Activated CD8-positive, alpha-beta memory T cell treated with anti-CD3 and anti-CD28 coated beads, Interleukin-2, amount 10 ng/mL, durations not matched to agents 7 days and 5 days (primary cell): ENCODE results near the gene CTPS2. TPM values are rescaled to one million over a fixed set of nuclear protein-coding genes. Genes with fewer than 3 reads are reported as not detected.
"Not testable (repeated sequence)": the region's sequence is repeated elsewhere in the genome, so short reads cannot be mapped to it uniquely, and the experiment has no call there.

Experiments
- ATAC-seq: fragments of 150-1000 bp; cut with Tn5 transposase; one replicate; pipeline ENCODE4 v1.10.0; 2021; ENCODE audit warnings: moderate library complexity
- CTCF ChIA-PET: fragments of 350-600 bp; sonication (Branson Sonifier 250); formaldehyde crosslinking; loops from one replicate; lab custom pipeline; 2021; ENCODE audit warnings: antibody characterized with exemption; lab: Charles Lee
- DNase-seq: peaks from one replicate; pipeline ENCODE4 v3.0.0-alpha.2; 2020
- H3K27ac Mint-ChIP-seq: one replicate; pipeline ENCODE4 v1.8.0; 2021; ENCODE audit warnings: mild to moderate bottlenecking, mixed read lengths
- H3K27me3 Mint-ChIP-seq: one replicate; pipeline ENCODE4 v1.8.0; 2021; ENCODE audit warnings: mixed read lengths
- H3K36me3 Mint-ChIP-seq: one replicate; pipeline ENCODE4 v1.8.0; 2021; ENCODE audit warnings: mild to moderate bottlenecking, mixed read lengths
- H3K4me1 Mint-ChIP-seq: one replicate; pipeline ENCODE4 v1.8.0; 2021; ENCODE audit warnings: mixed read lengths
- H3K4me3 Mint-ChIP-seq: one replicate; pipeline ENCODE4 v1.8.0; 2021; ENCODE audit warnings: mild to moderate bottlenecking, moderate library complexity, mixed read lengths
- H3K9me3 Mint-ChIP-seq: one replicate; pipeline ENCODE4 v1.8.0; 2022; ENCODE audit warnings: low read depth, mixed read lengths
- total RNA-seq, 2 experiments: library from RNA; stranded (reverse); gene quantifications; one replicate each; pipeline ENCODE4 v1.2.3, GENCODE V29; 2021

CTPS2 gene
- total RNA-seq, 2 experiments from 2014 or later = 5.6 to 6.6 TPM

DNA sequence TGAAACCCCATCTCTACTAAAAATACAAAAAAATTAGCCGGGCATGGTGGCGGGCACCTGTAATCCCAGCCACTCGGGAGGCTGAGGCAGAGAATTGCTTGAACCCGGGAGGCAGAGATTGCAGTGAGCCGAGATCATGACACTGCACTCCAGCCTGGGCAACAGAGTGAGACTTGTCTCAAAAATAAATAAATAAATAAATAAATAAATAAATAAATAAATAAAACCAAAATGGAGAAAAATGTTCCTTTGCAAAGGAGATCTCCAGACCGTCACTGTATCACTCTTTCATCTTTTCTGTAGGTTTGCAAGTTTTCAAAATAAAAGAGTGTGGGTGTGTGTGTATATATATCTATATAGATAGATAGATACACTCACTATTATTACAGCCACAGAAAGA is 109.2 kb downstream of the CTPS2 start:
- DNase-seq, ATAC-seq, H3K4me3 Mint-ChIP-seq, H3K27me3 Mint-ChIP-seq, H3K36me3 Mint-ChIP-seq, H3K27ac Mint-ChIP-seq, CTCF ChIA-PET, H3K9me3 Mint-ChIP-seq: not testable (repeated sequence)
- peaks cover 11% of the 10 kb centered on the region for H3K4me1 Mint-ChIP-seq

GRCh38 chrX:16601885-16602284 is 110.6 kb downstream of the CTPS2 start:
- ATAC-seq (no peak), DNase-seq (no peak)
- H3K9me3 Mint-ChIP-seq = no peaks in the 10 kb centered on the region
- CTCF ChIA-PET = no interaction called here
- no peak overlapping the region for H3K4me3 Mint-ChIP-seq
- H3K4me1 Mint-ChIP-seq = peaks cover 11% of the 10 kb centered on the region
- no peaks in the 10 kb centered on the region for H3K36me3 Mint-ChIP-seq
- no peaks in the 10 kb centered on the region for H3K27me3 Mint-ChIP-seq
- H3K27ac Mint-ChIP-seq = no peak overlapping the region

GRCh38 chrX:16594490-16594889 is 118.0 kb downstream of the CTPS2 start:
- H3K9me3 Mint-ChIP-seq = peaks cover 4% of the 10 kb centered on the region
- H3K27me3 Mint-ChIP-seq = no peaks in the 10 kb centered on the region
- DNase-seq (no peak), ATAC-seq (no peak)
- H3K4me1 Mint-ChIP-seq = peaks cover 2% of the 10 kb centered on the region
- CTCF ChIA-PET = no interaction called here
- no peak overlapping the region for H3K4me3 Mint-ChIP-seq
- H3K27ac Mint-ChIP-seq = no peak overlapping the region
- H3K36me3 Mint-ChIP-seq = peaks cover 4% of the 10 kb centered on the region

DNA sequence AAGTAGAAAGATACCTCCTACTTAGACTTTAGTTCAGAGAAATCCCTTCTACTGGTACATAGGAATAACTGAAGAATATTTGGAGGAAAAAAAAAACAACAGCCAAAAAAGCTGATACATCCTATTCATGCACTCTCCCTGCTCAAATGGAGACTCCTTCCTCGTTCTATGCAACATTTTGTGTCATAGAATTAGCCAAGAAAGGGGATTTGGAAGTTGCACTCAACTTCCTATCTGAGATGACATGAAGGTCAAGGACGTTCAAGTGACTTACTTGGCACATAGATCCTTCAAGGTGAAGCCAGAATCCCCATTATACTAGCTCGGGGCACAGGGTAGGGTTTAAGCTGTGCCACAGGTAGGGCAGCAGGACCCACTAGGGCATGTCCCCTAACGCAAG is 118.7 kb downstream of the CTPS2 start:
- no peaks in the 10 kb centered on the region for H3K27me3 Mint-ChIP-seq
- no peak overlapping the region for H3K27ac Mint-ChIP-seq
- peaks cover 7% of the 10 kb centered on the region for H3K4me1 Mint-ChIP-seq
- H3K4me3 Mint-ChIP-seq = no peak overlapping the region
- DNase-seq = no peak
- ATAC-seq = no peak
- H3K36me3 Mint-ChIP-seq = peaks cover 8% of the 10 kb centered on the region
- H3K9me3 Mint-ChIP-seq = peaks cover 4% of the 10 kb centered on the region
- CTCF ChIA-PET = no interaction called here

DNA sequence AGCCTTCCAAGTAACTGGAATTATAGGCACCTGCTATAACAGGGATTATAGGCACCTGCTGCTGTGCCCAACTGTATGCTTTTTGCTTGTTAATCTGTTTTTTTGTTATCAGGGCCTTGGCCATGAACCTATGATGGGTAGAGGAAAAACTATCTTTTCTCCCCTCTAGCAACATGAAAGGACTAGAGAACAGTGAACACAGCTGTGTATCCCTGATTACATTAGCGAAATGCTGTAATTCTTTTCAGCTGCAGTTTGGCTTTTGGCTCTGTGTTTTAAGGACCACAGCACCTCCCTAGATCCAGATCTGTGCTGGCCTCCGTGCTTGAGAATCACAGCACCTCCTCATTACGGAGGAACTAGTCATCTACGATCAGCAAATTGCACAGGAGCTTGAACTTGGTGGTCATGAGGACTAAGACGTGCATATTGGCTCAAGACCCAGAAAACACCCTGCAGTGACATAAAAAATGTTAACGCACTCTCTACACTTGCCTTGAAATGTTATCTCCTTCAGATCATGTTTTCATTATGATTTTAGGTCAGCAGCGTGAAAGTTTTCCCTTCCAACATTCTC is 120.2 kb downstream of the CTPS2 start:
- DNase-seq = no peak
- H3K27me3 Mint-ChIP-seq = no peaks in the 10 kb centered on the region
- no peak overlapping the region for H3K27ac Mint-ChIP-seq
- ATAC-seq = no peak
- H3K36me3 Mint-ChIP-seq = peaks cover 13% of the 10 kb centered on the region
- peaks cover 4% of the 10 kb centered on the region for H3K9me3 Mint-ChIP-seq
- peaks cover 11% of the 10 kb centered on the region for H3K4me1 Mint-ChIP-seq
- CTCF ChIA-PET = no interaction called here
- no peak overlapping the region for H3K4me3 Mint-ChIP-seq

GRCh38 chrX:16589826-16590225 is 122.6 kb downstream of the CTPS2 start:
- ATAC-seq (no peak), DNase-seq (no peak)
- H3K9me3 Mint-ChIP-seq = peaks cover 4% of the 10 kb centered on the region
- CTCF ChIA-PET = no interaction called here
- no peak overlapping the region for H3K4me3 Mint-ChIP-seq
- H3K27me3 Mint-ChIP-seq = no peaks in the 10 kb centered on the region
- H3K4me1 Mint-ChIP-seq = peaks cover 11% of the 10 kb centered on the region
- H3K27ac Mint-ChIP-seq = no peak overlapping the region
- H3K36me3 Mint-ChIP-seq = peaks cover 13% of the 10 kb centered on the region

DNA sequence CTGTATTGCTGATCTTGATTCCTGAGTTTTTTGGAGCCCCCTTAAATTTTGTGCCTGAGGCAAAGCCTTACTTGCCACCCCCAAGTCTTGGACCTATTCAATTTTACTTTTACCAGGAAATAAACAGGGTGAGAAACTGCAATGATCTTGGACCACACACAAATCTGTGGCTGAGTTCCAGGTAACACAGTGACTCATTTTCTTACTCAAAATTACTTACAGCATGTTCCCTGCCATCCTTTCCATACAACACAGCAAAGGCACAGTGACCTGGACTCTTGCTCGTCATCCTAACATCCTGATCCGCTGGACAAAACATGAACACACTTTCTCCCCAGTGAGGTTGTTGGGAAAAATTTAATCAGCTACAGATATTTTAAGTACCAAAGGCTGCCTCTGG is 123.3 kb downstream of the CTPS2 start:
- Mint-ChIP-seq H3K4me3 (no peak overlapping the region), H3K27ac (no peak overlapping the region), H3K36me3 (peaks cover 13% of the 10 kb centered on the region), H3K9me3 (peaks cover 4% of the 10 kb centered on the region), H3K4me1 (peaks cover 11% of the 10 kb centered on the region), H3K27me3 (no peaks in the 10 kb centered on the region)
- CTCF ChIA-PET = no interaction called here
- DNase-seq = no peak
- no peak for ATAC-seq

DNA sequence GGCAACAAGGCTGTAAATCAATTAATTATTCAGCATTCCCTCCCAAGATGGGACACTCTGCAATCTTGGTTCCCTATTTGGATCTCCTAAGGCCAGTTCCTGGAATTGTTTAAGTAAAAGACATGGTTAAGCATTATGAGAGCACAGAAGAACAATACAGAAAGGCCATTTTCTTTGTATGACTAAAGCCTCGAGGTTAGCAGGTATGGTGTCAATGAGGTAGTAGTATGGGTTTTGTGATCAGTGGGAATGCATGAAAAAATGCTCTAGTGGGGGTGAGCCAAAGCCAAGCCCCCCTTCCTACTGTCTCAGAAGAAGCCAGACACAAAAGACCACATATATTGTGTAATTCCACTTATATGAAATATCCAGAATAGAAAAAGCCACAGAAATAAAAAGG is 124.2 kb downstream of the CTPS2 start:
- no peak for ATAC-seq
- Mint-ChIP-seq H3K4me1 (peaks cover 11% of the 10 kb centered on the region), H3K36me3 (peaks cover 13% of the 10 kb centered on the region)

GRCh38 chrX:16587836-16588235 is 124.6 kb downstream of the CTPS2 start:
- DNase-seq = no peak
- CTCF ChIA-PET = no interaction called here
- peaks cover 13% of the 10 kb centered on the region for H3K36me3 Mint-ChIP-seq
- no peak overlapping the region for H3K4me3 Mint-ChIP-seq
- no peak for ATAC-seq
- H3K27ac Mint-ChIP-seq = no peak overlapping the region
- H3K4me1 Mint-ChIP-seq = peaks cover 11% of the 10 kb centered on the region
- peaks cover 4% of the 10 kb centered on the region for H3K9me3 Mint-ChIP-seq
- H3K27me3 Mint-ChIP-seq = no peaks in the 10 kb centered on the region

More for the DNA sequence above, 124.2 kb downstream of the CTPS2 start:
- DNase-seq = no peak
- Mint-ChIP-seq H3K4me3 (no peak overlapping the region), H3K27me3 (no peaks in the 10 kb centered on the region), H3K9me3 (peaks cover 4% of the 10 kb centered on the region), H3K27ac (no peak overlapping the region)
- CTCF ChIA-PET = no interaction called here

DNA sequence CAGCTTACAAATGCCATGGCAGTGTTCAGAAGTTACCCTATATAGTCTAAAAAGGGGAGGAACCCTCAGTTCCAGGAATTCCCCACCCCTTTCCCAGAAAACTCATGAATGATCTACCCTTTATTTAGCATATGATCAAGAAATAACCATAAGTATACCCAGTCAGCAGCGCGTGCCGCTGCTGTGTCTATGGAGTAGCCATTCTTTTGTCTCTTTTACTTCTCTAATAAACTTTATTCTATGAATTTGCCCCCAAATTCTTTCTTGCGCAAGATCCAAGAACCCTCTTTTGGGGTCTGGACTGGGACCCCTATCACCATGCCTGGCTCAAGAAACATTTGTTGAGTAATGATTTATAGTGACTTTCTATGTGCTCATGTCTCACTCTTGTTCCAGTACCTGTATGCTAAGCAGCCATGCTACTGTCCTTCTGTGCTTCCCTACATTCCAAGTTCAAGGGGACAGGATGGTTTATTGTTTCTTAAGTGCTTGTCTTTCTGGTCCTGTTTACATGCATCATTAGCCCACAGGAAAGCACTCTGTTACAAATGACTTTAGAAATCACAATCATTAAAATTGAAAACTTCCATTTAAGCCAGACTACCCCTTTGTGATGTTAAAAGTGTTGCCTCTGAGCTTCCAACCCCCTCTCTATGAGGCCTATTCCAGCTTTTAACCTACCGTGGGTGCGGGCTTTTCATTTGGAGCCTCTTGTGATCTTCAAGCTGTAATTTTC is 125.9 kb downstream of the CTPS2 start:
- DNase-seq (no peak), ATAC-seq (no peak)
- CTCF ChIA-PET = no interaction called here
- Mint-ChIP-seq H3K4me3 (no peak overlapping the region), H3K4me1 (peaks cover 11% of the 10 kb centered on the region), H3K9me3 (peaks cover 4% of the 10 kb centered on the region), H3K27ac (no peak overlapping the region), H3K27me3 (no peaks in the 10 kb centered on the region), H3K36me3 (peaks cover 10% of the 10 kb centered on the region)

DNA sequence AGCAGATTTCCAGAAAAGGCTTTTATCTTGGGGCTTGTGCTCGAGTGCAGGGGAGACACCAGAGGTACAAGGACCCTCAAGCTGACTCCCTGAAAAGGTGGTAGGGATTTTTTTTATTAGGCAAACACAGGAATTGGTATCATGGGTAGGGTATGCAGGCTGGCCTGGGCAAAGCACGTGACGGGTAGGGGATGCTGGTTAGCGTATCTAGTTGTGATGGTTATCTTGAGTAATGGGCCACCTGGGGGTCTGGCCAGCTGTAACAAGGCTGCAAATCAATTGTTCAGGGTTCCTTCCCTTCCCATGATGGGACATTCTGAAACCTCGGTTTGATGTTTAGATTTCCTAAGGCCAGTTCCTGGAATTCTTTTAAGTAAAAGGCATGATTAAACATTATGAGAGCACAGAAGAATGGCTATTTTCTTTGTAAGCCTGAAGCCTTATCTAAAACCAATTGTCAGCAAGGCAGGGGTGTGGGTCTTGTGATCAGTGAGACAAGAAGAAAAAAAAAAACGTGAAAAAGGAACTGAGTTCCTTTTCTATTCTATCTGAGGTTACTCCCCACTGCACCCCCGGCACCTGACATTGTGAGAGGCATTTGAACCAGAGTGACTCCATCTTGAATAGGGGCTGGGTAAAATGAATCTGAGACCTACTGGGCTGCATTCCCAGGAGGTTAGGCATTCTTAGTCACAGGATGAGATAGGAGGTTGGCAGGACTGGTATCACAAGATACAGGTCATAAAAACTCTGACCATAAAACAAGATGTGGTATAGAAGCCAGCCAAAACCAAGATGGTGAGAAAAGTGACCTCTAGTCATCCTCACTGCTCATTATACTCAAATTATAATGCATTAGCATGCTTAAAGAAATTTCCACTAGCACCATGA is 126.7 kb downstream of the CTPS2 start:
- H3K4me1 Mint-ChIP-seq = peaks cover 11% of the 10 kb centered on the region
- no peak overlapping the region for H3K27ac Mint-ChIP-seq
- DNase-seq (no peak), ATAC-seq (no peak)
- no peaks in the 10 kb centered on the region for H3K27me3 Mint-ChIP-seq
- no peak overlapping the region for H3K4me3 Mint-ChIP-seq
- CTCF ChIA-PET = no interaction called here
- H3K9me3 Mint-ChIP-seq = no peaks in the 10 kb centered on the region
- peaks cover 9% of the 10 kb centered on the region for H3K36me3 Mint-ChIP-seq

- CTCF ChIA-PET, H3K4me3 Mint-ChIP-seq, H3K9me3 Mint-ChIP-seq, H3K27ac Mint-ChIP-seq, H3K36me3 Mint-ChIP-seq, H3K27me3 Mint-ChIP-seq, ATAC-seq, H3K4me1 Mint-ChIP-seq, DNase-seq: not testable (repeated sequence)
Observed at GRCh38 chrX:16580004-16580797, 132.3 kb downstream of the CTPS2 start.

GRCh38 chrX:16579517-16579916 is 133.0 kb downstream of the CTPS2 start:
- H3K36me3 Mint-ChIP-seq = no peaks in the 10 kb centered on the region
- CTCF ChIA-PET = no interaction called here
- ATAC-seq = no peak
- no peaks in the 10 kb centered on the region for H3K4me1 Mint-ChIP-seq
- H3K9me3 Mint-ChIP-seq = no peaks in the 10 kb centered on the region
- H3K27ac Mint-ChIP-seq = no peak overlapping the region
- H3K4me3 Mint-ChIP-seq = no peak overlapping the region
- H3K27me3 Mint-ChIP-seq = no peaks in the 10 kb centered on the region
- DNase-seq = no peak
